ENCODE results near the gene CDC42BPG. TPM values are rescaled to one million over a fixed set of nuclear protein-coding genes. Genes with fewer than 3 reads are reported as not detected.

The CDC42BPG gene
- total and polyA plus RNA-seq, 2 of the 8 experiments (the other 6 are each of a cell fraction or from before 2014, with no cell fraction given), result 3.7 to 10.6 TPM

DNA sequence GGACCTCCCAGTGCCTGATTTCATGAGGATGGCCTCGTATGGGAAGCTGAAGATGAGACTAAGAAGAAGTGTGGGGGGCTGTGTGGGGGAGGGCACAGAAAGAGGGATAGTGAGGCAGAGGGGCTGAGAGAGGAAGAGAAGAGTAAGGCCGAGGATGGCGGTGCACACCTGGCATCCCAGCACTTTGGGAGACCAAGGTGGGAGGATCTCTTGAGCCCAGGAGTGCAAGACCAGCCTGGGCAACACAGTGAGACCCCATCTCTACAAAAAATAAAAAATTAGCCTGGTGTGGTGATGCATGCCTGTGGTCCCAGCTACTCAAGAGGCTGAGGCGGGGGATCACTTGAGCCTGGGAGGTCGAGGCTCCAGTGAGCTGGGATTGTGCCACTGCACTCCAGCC lies 47.4 kb upstream of the CDC42BPG start:
- H3K79me1 ChIP-seq (ENCODE audit: low read depth, low read length), result no peaks in the 10 kb centered on the region
- no peaks in the 10 kb centered on the region for H3K27me3 ChIP-seq (replicated peaks in 1 of 4; ENCODE audit: control insufficient read depth in 3 of 4, extremely low read depth in 1 of 4, insufficient read depth in 3 of 4, low read length in 3 of 4)
- no peak overlapping the region for H3K23ac ChIP-seq (ENCODE audit: insufficient read length)
- H4K8ac ChIP-seq (ENCODE audit: extremely low read depth, insufficient read depth, low read length), result no peak overlapping the region
- H2BK20ac ChIP-seq (ENCODE audit: low read length), result no peak overlapping the region
- DNase-seq (ENCODE audit: low read depth in 1 of 2, low spot score in 2 of 2), result no peak
- H3K79me2 ChIP-seq (ENCODE audit: control insufficient read depth in 1 of 2, insufficient read depth in 2 of 2, low read length in 2 of 2), result no peaks in the 10 kb centered on the region
- H3K14ac ChIP-seq (ENCODE audit: insufficient read length), result no peak overlapping the region
- peaks cover 0 to 14% (median 8%) of the 10 kb centered on the region in 4 experiments; a peak in 6 of 7 replicates for H3K4me1 ChIP-seq (replicated peaks in 1 of 4; ENCODE audit: control insufficient read depth in 3 of 4, insufficient read depth in 4 of 4, low read length in 3 of 4)
- peaks cover 0 to 6% (median 0%) of the 10 kb centered on the region in 4 experiments; a peak in 2 of 8 replicates for H3K36me3 ChIP-seq (ENCODE audit: control insufficient read depth in 2 of 4, insufficient read depth in 4 of 4, low read length in 3 of 4)
- H2BK15ac ChIP-seq (ENCODE audit: low read length), result no peak overlapping the region
- no peak overlapping the region for H3K4ac ChIP-seq (replicated peaks; ENCODE audit: insufficient read length, low read depth, low read length)
- H2BK120ac ChIP-seq (replicated peaks; ENCODE audit: low read depth, low read length), result no peak overlapping the region
- 86% methylated on average over 5 of the region's 5 CpGs; no CpG with 5 or more reads in 1 of the 2 experiments for WGBS, 2 experiments (ENCODE audit: extremely low coverage in 1 of 2, insufficient coverage in 1 of 2, insufficient read length in 1 of 2, insufficient replicate concordance in 2 of 2, low coverage in 1 of 2, low lambda C conversion rate in 2 of 2, missing lambda C conversion rate in 1 of 2)
- no peak overlapping the region for H3K4me3 ChIP-seq (ENCODE audit: extremely low read depth in 1 of 4, insufficient read depth in 2 of 4, low read depth in 3 of 4, low read length in 4 of 4)
- no peak overlapping the region for H2AK5ac ChIP-seq (ENCODE audit: low read depth, low read length)
- no peak overlapping the region for H4K91ac ChIP-seq (replicated peaks; ENCODE audit: insufficient read length, low read length)
- H3K9me3 ChIP-seq (ENCODE audit: insufficient read depth in 2 of 2, low read depth in 1 of 2, low read length in 1 of 2), result no peaks in the 10 kb centered on the region
- H3K18ac ChIP-seq (ENCODE audit: extremely low read depth, low read length), result no peak overlapping the region
- no peak overlapping the region for H3K4me2 ChIP-seq (ENCODE audit: insufficient read depth in 1 of 2, low read depth in 2 of 2, low read length in 2 of 2)
- no peak overlapping the region for H4K5ac ChIP-seq (ENCODE audit: insufficient read length, low read depth, low read length)
- H2BK5ac ChIP-seq (ENCODE audit: low read depth, low read length), result no peak overlapping the region
- no peaks in the 10 kb centered on the region for H3K23me2 ChIP-seq (ENCODE audit: low read depth, low read length)
- no peak overlapping the region for H3K56ac ChIP-seq (replicated peaks; ENCODE audit: insufficient read length, low read depth, low read length)
- ChIA-PET POLR2A (ENCODE audit: partially characterized antibody) (interaction anchor here (1.1 to 24.6 kb wide), 4 partner anchors 11 to 113 kb away, joined by 3 to 408 read pairs (median 4); partner anchors contain the start of gene SF1), CTCF (ENCODE audit: partially characterized antibody) (interaction anchor here (1.1 to 32.2 kb wide), 7 partner anchors 11 to 56 kb away, joined by 3 to 1058 read pairs (median 4); partner anchors contain the start of genes ATG2A, CDC42BPG and EHD1)
- no peak for FAIRE-seq
- no peak overlapping the region for H3K27ac ChIP-seq (ENCODE audit: low read depth, low read length)
- H4K20me1 ChIP-seq (replicated peaks in 1 of 2; ENCODE audit: control insufficient read depth in 1 of 2, insufficient read depth in 2 of 2, low read length in 2 of 2), result peaks cover 0 to 2% of the 10 kb centered on the region in 2 experiments
- H3K9ac ChIP-seq (replicated peaks in 1 of 4; ENCODE audit: extremely low read depth in 1 of 4, low read depth in 3 of 4, low read length in 3 of 4), result no peak overlapping the region
- H2BK12ac ChIP-seq (ENCODE audit: low read depth, low read length), result no peak overlapping the region
- H2AFZ ChIP-seq (ENCODE audit: low read length), result no peak overlapping the region
- TF ChIP-seq SP1 (IDR thresholded peaks at IDR 0.05; ENCODE audit: low read depth, low read length) (no peak), SUZ12 (IDR thresholded peaks at IDR 0.05; ENCODE audit: low read length) (no peak), ZNF274 (IDR thresholded peaks at IDR 0.05; ENCODE audit: borderline replicate concordance, extremely low read depth, low read length) (no peak), RAD21 (IDR thresholded peaks at IDR 0.05 in 1 of 2, conservative IDR thresholded peaks at IDR 0.05 in 1 of 2; ENCODE audit: low read depth in 2 of 2, low read length in 2 of 2) (no peak), RXRA (IDR thresholded peaks at IDR 0.05; ENCODE audit: insufficient read depth, low read depth, low read length) (no peak), NRF1 (IDR thresholded peaks at IDR 0.05; ENCODE audit: low read depth, low read length) (no peak), CTBP2 (IDR thresholded peaks at IDR 0.05; ENCODE audit: borderline replicate concordance, insufficient read depth, insufficient read length, low read length) (no peak), EZH2 (IDR thresholded peaks at IDR 0.05; ENCODE audit: low read depth, low read length, severe bottlenecking) (no peak), HDAC6 (IDR thresholded peaks at IDR 0.05; ENCODE audit: low read depth, low read length) (no peak)
- TF ChIP-seq, protein P1, sequence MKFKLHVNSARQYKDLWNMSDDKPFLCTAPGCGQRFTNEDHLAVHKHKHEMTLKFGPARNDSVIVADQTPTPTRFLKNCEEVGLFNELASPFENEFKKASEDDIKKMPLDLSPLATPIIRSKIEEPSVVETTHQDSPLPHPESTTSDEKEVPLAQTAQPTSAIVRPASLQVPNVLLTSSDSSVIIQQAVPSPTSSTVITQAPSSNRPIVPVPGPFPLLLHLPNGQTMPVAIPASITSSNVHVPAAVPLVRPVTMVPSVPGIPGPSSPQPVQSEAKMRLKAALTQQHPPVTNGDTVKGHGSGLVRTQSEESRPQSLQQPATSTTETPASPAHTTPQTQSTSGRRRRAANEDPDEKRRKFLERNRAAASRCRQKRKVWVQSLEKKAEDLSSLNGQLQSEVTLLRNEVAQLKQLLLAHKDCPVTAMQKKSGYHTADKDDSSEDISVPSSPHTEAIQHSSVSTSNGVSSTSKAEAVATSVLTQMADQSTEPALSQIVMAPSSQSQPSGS (IDR thresholded peaks at IDR 0.05; ENCODE audit: low read length), result no peak
